H1 (cell line): Measurements from ENCODE around the gene GALNT6. TPM values are rescaled to one million over a fixed set of nuclear protein-coding genes. Genes with fewer than 3 reads are reported as not detected.

ENCODE experiments used
- CTCF ChIA-PET: fragments of 300-600 bp; sonication (Branson Sonifier 250); formaldehyde crosslinking; loops from one replicate; lab custom pipeline; 2021; ENCODE audit not compliant: partially characterized antibody; lab: Charles Lee
- POLR2A ChIA-PET: fragments of 300-600 bp; sonication (Branson Sonifier 250); formaldehyde crosslinking; loops from one replicate; lab custom pipeline; 2021; ENCODE audit warnings: inconsistent platforms; ENCODE audit not compliant: partially characterized antibody; lab: Charles Lee
- DNase-seq, 2 experiments: peaks; one replicate each; pipeline versions ENCODE4 v3.0.0 to v3.0.0-alpha.2; 2010 to 2022; ENCODE audit warnings: low spot score in 2 of 2, low read depth in 1 of 2, mixed read lengths in 1 of 2
- FAIRE-seq: peaks from 2 replicates; lab custom pipeline; 2011; peaks lifted over from hg19 to GRCh38; lab: Jason Lieb, UNC
- H2AFZ ChIP-seq: 2 replicates; pipeline ENCODE4 v1.8.1; 2012; ENCODE audit warnings: low read length, inconsistent platforms
- H2AK5ac ChIP-seq: 2 replicates; pipeline ENCODE4 v1.6.1; 2013; ENCODE audit warnings: low read depth, low read length
- H2BK120ac ChIP-seq: replicated peaks from 2 replicates; pipeline ENCODE3; 2013; ENCODE audit warnings: low read depth, low read length, inconsistent platforms
- H2BK12ac ChIP-seq: 2 replicates; pipeline ENCODE4 v1.6.1; 2013; ENCODE audit warnings: low read depth, low read length
- H2BK15ac ChIP-seq: 2 replicates; pipeline ENCODE4 v1.6.1; 2013; ENCODE audit warnings: low read length
- H2BK20ac ChIP-seq: 2 replicates; pipeline ENCODE4 v1.6.1; 2013; ENCODE audit warnings: low read length
- H2BK5ac ChIP-seq: 2 replicates; pipeline ENCODE4 v1.6.1; 2013; ENCODE audit warnings: low read depth, low read length
- H3K14ac ChIP-seq: 2 replicates; pipeline ENCODE4 v1.6.1; 2013; ENCODE audit warnings: inconsistent platforms; ENCODE audit not compliant: insufficient read length
- H3K18ac ChIP-seq: 2 replicates; pipeline ENCODE4 v1.6.1; 2013; ENCODE audit warnings: low read length; ENCODE audit errors: extremely low read depth
- H3K23ac ChIP-seq: 2 replicates; pipeline ENCODE4 v1.6.1; 2013; ENCODE audit warnings: inconsistent platforms; ENCODE audit not compliant: insufficient read length
- H3K23me2 ChIP-seq: 2 replicates; pipeline ENCODE4 v1.6.1; 2013; ENCODE audit warnings: low read depth, low read length
- H3K27ac ChIP-seq: 2 replicates; pipeline ENCODE4 v1.6.1; 2011; ENCODE audit warnings: low read depth, low read length, inconsistent platforms
- H3K27me3 ChIP-seq, 4 experiments: replicated peaks in 1 of 4; 1 replicate in 1 of 4; 2 replicates in 3 of 4; pipeline versions ENCODE4 v1.6.1 to v1.8.1; 2011 to 2013; ENCODE audit warnings: low read length in 3 of 4, mild to moderate bottlenecking in 3 of 4, inconsistent platforms in 2 of 4, mixed read lengths in 2 of 4, moderate library complexity in 1 of 4; ENCODE audit not compliant: control insufficient read depth in 3 of 4, insufficient read depth in 3 of 4; ENCODE audit errors: extremely low read depth in 1 of 4
- H3K36me3 ChIP-seq, 4 experiments: 2 replicates each; pipeline versions ENCODE4 v1.6.1 to v1.8.1; 2011 to 2013; ENCODE audit warnings: mild to moderate bottlenecking in 4 of 4, low read length in 3 of 4, moderate library complexity in 2 of 4, control low read depth in 1 of 4, inconsistent platforms in 1 of 4; ENCODE audit not compliant: insufficient read depth in 4 of 4, control insufficient read depth in 2 of 4
- H3K4ac ChIP-seq: replicated peaks from 2 replicates; pipeline ENCODE3; 2013; ENCODE audit warnings: low read length, low read depth, mixed read lengths, inconsistent platforms; ENCODE audit not compliant: insufficient read length
- H3K4me1 ChIP-seq, 4 experiments: replicated peaks in 1 of 4; 1 replicate in 1 of 4; 2 replicates in 3 of 4; pipeline versions ENCODE4 v1.6.1 to v1.8.1; 2011 to 2013; ENCODE audit warnings: low read length in 3 of 4, inconsistent platforms in 2 of 4, mixed read lengths in 1 of 4; ENCODE audit not compliant: insufficient read depth in 4 of 4, control insufficient read depth in 3 of 4
- H3K4me2 ChIP-seq, 2 experiments: 2 replicates each; pipeline versions ENCODE4 v1.6.1 to v1.8.1; 2011 to 2013; ENCODE audit warnings: low read depth in 2 of 2, low read length in 2 of 2, control low read depth in 1 of 2, inconsistent platforms in 1 of 2, mild to moderate bottlenecking in 1 of 2; ENCODE audit not compliant: insufficient read depth in 1 of 2
- H3K4me3 ChIP-seq, 4 experiments: fragments of 200-600, 300-600 bp in 1 of 4; sonication (generic), shearing (Covaris generic), sonication (Bioruptor Twin) in 1 of 4; 2 replicates each; pipeline versions ENCODE4 v1.5.1 to v1.8.1; 2011 to 2016; ENCODE audit warnings: low read length in 4 of 4, low read depth in 3 of 4, control low read depth in 2 of 4, inconsistent platforms in 2 of 4, mild to moderate bottlenecking in 2 of 4, mixed read lengths in 1 of 4, moderate library complexity in 1 of 4; ENCODE audit not compliant: insufficient read depth in 2 of 4; ENCODE audit errors: extremely low read depth in 1 of 4
- H3K56ac ChIP-seq: replicated peaks from 2 replicates; pipeline ENCODE3; 2013; ENCODE audit warnings: low read depth, mild to moderate bottlenecking, mixed read lengths, low read length, inconsistent platforms; ENCODE audit not compliant: insufficient read length
- H3K79me1 ChIP-seq: 2 replicates; pipeline ENCODE4 v1.6.1; 2013; ENCODE audit warnings: low read depth, low read length, control low read depth
- H3K79me2 ChIP-seq, 2 experiments: 2 replicates each; pipeline versions ENCODE4 v1.6.1 to v1.8.1; 2012 to 2013; ENCODE audit warnings: low read length in 2 of 2, mild to moderate bottlenecking in 2 of 2, inconsistent platforms in 1 of 2; ENCODE audit not compliant: insufficient read depth in 2 of 2, control insufficient read depth in 1 of 2
- H3K9ac ChIP-seq, 4 experiments: replicated peaks in 1 of 4; 1 replicate in 1 of 4; 2 replicates in 3 of 4; pipeline versions ENCODE4 v1.6.1 to v1.8.1; 2011 to 2013; ENCODE audit warnings: low read depth in 3 of 4, low read length in 3 of 4, control low read depth in 2 of 4, mild to moderate bottlenecking in 2 of 4, moderate library complexity in 2 of 4, inconsistent platforms in 1 of 4; ENCODE audit errors: extremely low read depth in 1 of 4
- H3K9me3 ChIP-seq, 2 experiments: 2 replicates each; pipeline versions ENCODE4 v1.6.1 to v1.8.1; 2012 to 2013; ENCODE audit warnings: mild to moderate bottlenecking in 2 of 2, moderate library complexity in 2 of 2, control low read depth in 1 of 2, inconsistent platforms in 1 of 2, low read depth in 1 of 2, low read length in 1 of 2, mixed read lengths in 1 of 2; ENCODE audit not compliant: insufficient read depth in 2 of 2
- H4K20me1 ChIP-seq, 2 experiments: replicated peaks in 1 of 2; 2 replicates each; pipeline versions ENCODE3 to v1.8.1; 2011 to 2013; ENCODE audit warnings: inconsistent platforms in 2 of 2, low read length in 2 of 2, mild to moderate bottlenecking in 1 of 2; ENCODE audit not compliant: insufficient read depth in 2 of 2, control insufficient read depth in 1 of 2
- H4K5ac ChIP-seq: 2 replicates; pipeline ENCODE4 v1.6.1; 2013; ENCODE audit warnings: low read length, low read depth, mixed read lengths, inconsistent platforms; ENCODE audit not compliant: insufficient read length
- H4K8ac ChIP-seq: 2 replicates; pipeline ENCODE4 v1.8.0; 2013; ENCODE audit warnings: mild to moderate bottlenecking, moderate library complexity, low read length, inconsistent platforms; ENCODE audit not compliant: insufficient read depth; ENCODE audit errors: extremely low read depth
- H4K91ac ChIP-seq: replicated peaks from 2 replicates; pipeline ENCODE3; 2013; ENCODE audit warnings: low read length, mixed read lengths, inconsistent platforms; ENCODE audit not compliant: insufficient read length
- BCL11A ChIP-seq, 2 experiments: IDR thresholded peaks; one replicate each; pipeline ENCODE4 v1.6.1; 2011; ENCODE audit warnings: low read depth in 2 of 2, low read length in 2 of 2, mild to moderate bottlenecking in 2 of 2
- BRCA1 ChIP-seq: IDR thresholded peaks from 2 replicates; pipeline ENCODE4 v1.6.1; 2012; ENCODE audit warnings: low read depth, low read length, improper control_type of control experiment
- CHD1 ChIP-seq: IDR thresholded peaks from 2 replicates; pipeline ENCODE4 v1.6.1; 2012; ENCODE audit warnings: low read depth, low read length, improper control_type of control experiment
- FOSL1 ChIP-seq: IDR thresholded peaks from 2 replicates; pipeline ENCODE4 v1.6.1; 2011; ENCODE audit warnings: mild to moderate bottlenecking, low read depth, low read length, moderate library complexity; ENCODE audit not compliant: insufficient read depth
- HDAC2 ChIP-seq, 2 experiments: fragments of 300-600 bp in 1 of 2; sonication (generic) in 1 of 2; IDR thresholded peaks; 2 replicates each; pipeline ENCODE4 v1.6.1; 2011 to 2012; ENCODE audit warnings: low read depth in 2 of 2, low read length in 2 of 2, mild to moderate bottlenecking in 2 of 2, moderate library complexity in 2 of 2, borderline replicate concordance in 1 of 2, inconsistent platforms in 1 of 2
- KDM5A ChIP-seq: fragments of 200-600 bp; IDR thresholded peaks from 2 replicates; pipeline ENCODE4 v1.7.1; 2012; ENCODE audit warnings: mild to moderate bottlenecking, low read length, inconsistent platforms, mixed read lengths
- POU5F1 ChIP-seq: IDR thresholded peaks from 2 replicates; pipeline ENCODE4 v1.6.1; 2011; ENCODE audit warnings: low read depth, mild to moderate bottlenecking, low read length, moderate library complexity
- SIN3A ChIP-seq, 2 experiments: IDR thresholded peaks in 1 of 2; conservative IDR thresholded peaks in 1 of 2; 2 replicates each; pipeline ENCODE4 v1.6.1; 2011 to 2012; ENCODE audit warnings: low read length in 2 of 2, improper control_type of control experiment in 1 of 2, low read depth in 1 of 2, mild to moderate bottlenecking in 1 of 2
- SIRT6 ChIP-seq: IDR thresholded peaks from one replicate; pipeline ENCODE4 v1.7.1; 2012; ENCODE audit warnings: low read length, inconsistent platforms
- TEAD4 ChIP-seq: IDR thresholded peaks from 2 replicates; pipeline ENCODE4 v1.6.1; 2012; ENCODE audit warnings: low read depth, low read length, inconsistent platforms, mixed read lengths
- WGBS, 2 experiments: shearing (Covaris generic) in 1 of 2; methylation state at CpG; one replicate each; pipeline versions ENCODE4 v1.1.6 to v1.1.7; 2013 to 2015; ENCODE audit warnings: low lambda C conversion rate in 2 of 2, mixed read lengths in 2 of 2, inconsistent platforms in 1 of 2, low coverage in 1 of 2, missing lambda C conversion rate in 1 of 2; ENCODE audit not compliant: insufficient replicate concordance in 2 of 2, insufficient coverage in 1 of 2, insufficient read length in 1 of 2; ENCODE audit errors: extremely low coverage in 1 of 2, missing lambda C conversion rate in 1 of 2; 5-methylcytosine and 5-hydroxymethylcytosine counted together
- polyA plus RNA-seq, 7 experiments: library from polyadenylated mRNA; depleted of rRNA in 3 of 7; stranded (reverse) in 5 of 7; unstranded in 2 of 7; fragments of >200 nt in 5 of 7; fragments of 200-250 nt in 2 of 7; gene quantifications; 1 replicate in 5 of 7; 2 replicates in 1 of 7; 4 replicates in 1 of 7; pipeline versions ENCODE4 v1.2.1 to v1.2.3, GENCODE V29; 2011 to 2013; ENCODE audit warnings: missing spikeins in 2 of 7, mixed read lengths in 2 of 7
- total RNA-seq: library from RNA; stranded (reverse); fragmentation: NEBNext Ultra II Directional; extraction: Animal tissue kit (Norgen Biotek cat#: 25700); gene quantifications from 2 replicates; pipeline ENCODE4 v1.2.1, GENCODE V29; 2021
- TF ChIP-seq, protein P1 (sequence below), 3 experiments: IDR thresholded peaks; 1 replicate in 2 of 3; 2 replicates in 1 of 3; pipeline versions ENCODE4 v1.5.1 to v1.6.1; 2011; ENCODE audit warnings: low read length in 3 of 3, mild to moderate bottlenecking in 3 of 3, inconsistent platforms in 2 of 3, low read depth in 1 of 3, moderate library complexity in 1 of 3; ENCODE audit not compliant: insufficient read depth in 1 of 3; ENCODE audit errors: control extremely low read depth in 1 of 3

The GALNT6 gene
- total and polyA plus RNA-seq, 2 of the 8 experiments (the other 6 are each of a cell fraction or from before 2014, with no cell fraction given): 5.8 to 10.7 TPM

DNA sequence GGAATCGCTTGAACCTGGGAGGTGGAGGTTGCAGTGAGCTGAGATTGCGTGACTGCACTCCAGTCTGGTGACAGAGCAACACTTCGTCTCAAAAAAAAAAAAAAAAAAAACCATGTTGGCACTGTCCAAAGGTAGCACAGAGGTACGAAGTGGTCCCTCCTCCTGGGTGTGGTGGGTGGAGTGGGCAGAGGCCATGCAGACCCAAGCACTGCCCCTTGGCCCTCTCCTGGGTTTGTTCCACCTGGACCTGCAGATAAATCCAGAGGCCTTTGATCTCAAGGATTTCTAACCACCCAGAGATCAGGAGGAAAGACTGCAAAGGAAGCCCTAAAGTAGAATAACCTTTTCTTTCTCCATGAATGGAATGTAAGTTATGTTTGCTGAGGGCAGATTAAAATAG lies 8.7 kb upstream of the GALNT6 start:
- DNase-seq (no peak), FAIRE-seq (no peak)
- H3K27ac ChIP-seq: no peak overlapping the region
- WGBS, 2 experiments: 87% methylated on average over 4 of the region's 4 CpGs; no CpG with 5 or more reads in 1 of the 2 experiments
- no peak overlapping the region for H2AK5ac ChIP-seq
- no peak overlapping the region for H3K23ac ChIP-seq
- H4K5ac ChIP-seq: no peak overlapping the region
- no peaks in the 10 kb centered on the region for H3K36me3 ChIP-seq
- H2BK120ac ChIP-seq: no peak overlapping the region
- H3K9me3 ChIP-seq: no peaks in the 10 kb centered on the region
- H4K20me1 ChIP-seq: no peaks in the 10 kb centered on the region
- H3K79me1 ChIP-seq: no peaks in the 10 kb centered on the region
- H3K4me2 ChIP-seq: no peak overlapping the region
- no peak overlapping the region for H3K9ac ChIP-seq
- no peak overlapping the region for H2BK12ac ChIP-seq
- no peak overlapping the region for H2BK20ac ChIP-seq
- H3K56ac ChIP-seq: no peak overlapping the region
- no peaks in the 10 kb centered on the region for H3K79me2 ChIP-seq
- H3K18ac ChIP-seq: no peak overlapping the region
- ChIA-PET POLR2A (interaction anchor here (1.4 to 2.0 kb wide), 3 partner anchors 9 to 48 kb away, joined by 3 to 6 read pairs (median 3); partner anchors contain the start of gene GALNT6), CTCF (interaction anchor here (0.8 to 2.3 kb wide), 3 partner anchors 20 to 59 kb away, joined by 3 to 6 read pairs (median 6); no protein-coding TSS in a partner anchor)
- H4K91ac ChIP-seq: no peak overlapping the region
- no peak overlapping the region for H2BK5ac ChIP-seq
- no peak overlapping the region; the same call in 1 of the 2 replicates for H4K8ac ChIP-seq
- peaks cover 0 to 3% (median 0%) of the 10 kb centered on the region in 4 experiments; a peak in 2 of 7 replicates for H3K4me1 ChIP-seq
- no peak overlapping the region for H2BK15ac ChIP-seq
- no peaks in the 10 kb centered on the region for H3K23me2 ChIP-seq
- no peak overlapping the region for H3K4me3 ChIP-seq
- H2AFZ ChIP-seq: no peak overlapping the region
- no peak overlapping the region for H3K4ac ChIP-seq
- no peaks in the 10 kb centered on the region for H3K27me3 ChIP-seq
- H3K14ac ChIP-seq: no peak overlapping the region
- no peak for TF ChIP-seq KDM5A
- TF ChIP-seq SIN3A (conservative IDR thresholded peaks at IDR 0.05 in 1 of 2, IDR thresholded peaks at IDR 0.05 in 1 of 2; ENCODE audit: low read depth in 1 of 2, low read length in 2 of 2): no peak
- TF ChIP-seq FOSL1: no peak
- TF ChIP-seq, protein P1, sequence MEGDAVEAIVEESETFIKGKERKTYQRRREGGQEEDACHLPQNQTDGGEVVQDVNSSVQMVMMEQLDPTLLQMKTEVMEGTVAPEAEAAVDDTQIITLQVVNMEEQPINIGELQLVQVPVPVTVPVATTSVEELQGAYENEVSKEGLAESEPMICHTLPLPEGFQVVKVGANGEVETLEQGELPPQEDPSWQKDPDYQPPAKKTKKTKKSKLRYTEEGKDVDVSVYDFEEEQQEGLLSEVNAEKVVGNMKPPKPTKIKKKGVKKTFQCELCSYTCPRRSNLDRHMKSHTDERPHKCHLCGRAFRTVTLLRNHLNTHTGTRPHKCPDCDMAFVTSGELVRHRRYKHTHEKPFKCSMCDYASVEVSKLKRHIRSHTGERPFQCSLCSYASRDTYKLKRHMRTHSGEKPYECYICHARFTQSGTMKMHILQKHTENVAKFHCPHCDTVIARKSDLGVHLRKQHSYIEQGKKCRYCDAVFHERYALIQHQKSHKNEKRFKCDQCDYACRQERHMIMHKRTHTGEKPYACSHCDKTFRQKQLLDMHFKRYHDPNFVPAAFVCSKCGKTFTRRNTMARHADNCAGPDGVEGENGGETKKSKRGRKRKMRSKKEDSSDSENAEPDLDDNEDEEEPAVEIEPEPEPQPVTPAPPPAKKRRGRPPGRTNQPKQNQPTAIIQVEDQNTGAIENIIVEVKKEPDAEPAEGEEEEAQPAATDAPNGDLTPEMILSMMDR (IDR thresholded peaks at IDR 0.05; ENCODE audit: control extremely low read depth in 1 of 3, insufficient read depth in 1 of 3, low read depth in 1 of 3, low read length in 3 of 3): no peak
- TF ChIP-seq CHD1: no peak
- TF ChIP-seq POU5F1: no peak
- TF ChIP-seq HDAC2 (IDR thresholded peaks at IDR 0.05; ENCODE audit: borderline replicate concordance in 1 of 2, low read depth in 2 of 2, low read length in 2 of 2): no peak
- no peak for TF ChIP-seq SIRT6
- TF ChIP-seq BCL11A (IDR thresholded peaks at IDR 0.05; ENCODE audit: low read depth in 2 of 2, low read length in 2 of 2): no peak
- TF ChIP-seq BRCA1: no peak
- TF ChIP-seq TEAD4: no peak
